HG02759 (cell line): ENCODE results near the gene MED17.

Experiments used
- ATAC-seq: cut with Tn5 transposase; IDR thresholded peaks from one replicate; pipeline ENCODE4 v1.9.1; 2021; ENCODE audit warnings: mild to moderate bottlenecking, moderate library complexity; ENCODE audit not compliant: unreplicated experiment

The MED17 gene

DNA sequence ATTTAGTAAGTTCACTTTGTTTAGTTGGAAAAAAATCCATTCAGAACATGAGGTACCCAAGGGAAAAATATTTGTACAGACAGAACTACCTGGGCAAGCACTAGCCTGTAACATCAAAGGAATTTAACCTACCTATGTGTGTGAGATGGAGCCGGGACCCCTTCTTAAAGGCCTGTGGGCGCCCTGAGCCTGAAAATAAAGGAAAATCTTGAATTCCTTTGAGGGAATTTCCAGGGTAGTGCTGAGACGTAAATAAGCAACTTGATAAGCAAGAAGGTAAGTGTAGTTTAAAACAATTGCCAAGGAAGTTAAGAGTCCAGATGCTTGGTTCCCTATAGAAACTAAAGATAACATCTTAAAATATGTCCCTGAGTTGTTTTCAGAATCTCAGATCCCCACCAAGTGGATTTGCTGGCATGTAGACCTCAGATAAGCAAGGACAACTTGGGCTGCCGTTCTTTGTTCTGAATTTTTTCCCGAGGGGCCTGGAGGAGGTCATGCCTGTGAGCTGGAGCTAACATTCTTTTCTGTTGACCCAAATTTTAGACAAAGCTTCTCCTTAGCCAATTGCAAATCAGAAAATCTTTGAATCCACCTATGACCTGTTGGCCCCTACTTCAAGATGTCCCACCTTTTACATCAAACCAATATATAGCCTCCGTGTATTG is 31.0 kb downstream of the MED17 start:
- no peak for ATAC-seq

DNA sequence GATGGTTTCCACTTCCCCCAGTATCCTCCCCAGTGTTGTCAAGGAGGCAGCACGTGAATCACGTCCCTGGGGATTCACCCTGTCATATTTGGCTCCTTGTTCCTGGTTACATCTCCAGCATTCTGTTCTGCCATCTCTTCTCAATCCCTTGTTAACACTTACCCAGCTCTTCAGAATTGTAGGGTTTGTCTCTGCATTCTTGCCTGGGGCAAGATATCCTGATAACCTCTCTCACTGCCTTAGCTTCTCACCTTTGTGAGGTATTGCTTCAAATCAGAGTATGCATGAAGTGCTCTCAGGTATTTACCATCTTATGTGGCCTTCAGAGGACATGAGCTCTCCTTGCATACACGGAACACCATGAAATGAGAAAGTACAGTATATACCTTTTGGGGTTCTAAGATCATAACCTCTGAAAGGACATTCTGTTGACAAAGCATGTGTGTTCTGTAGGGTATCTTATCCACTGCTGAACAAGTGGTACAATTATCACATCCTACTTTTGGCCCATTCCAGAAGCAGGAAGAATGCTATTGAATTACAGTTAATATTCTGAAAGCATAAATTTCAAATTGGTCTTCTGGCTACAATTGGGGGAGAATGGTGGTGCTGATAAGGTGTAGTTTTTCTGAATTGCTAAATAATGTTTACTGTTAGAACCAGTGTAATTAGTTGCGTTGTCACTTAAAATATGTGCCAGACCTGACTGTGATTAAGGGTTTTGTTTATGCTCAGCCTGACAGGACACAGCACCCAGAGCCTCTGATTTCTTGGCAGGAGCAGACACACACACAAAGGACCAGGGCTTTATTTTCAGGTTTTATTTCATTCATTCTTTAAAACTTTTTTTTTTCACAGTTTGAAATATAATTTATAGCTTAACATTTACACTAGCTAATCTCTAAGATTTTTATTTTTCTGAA is 33.6 kb downstream of the MED17 start:
- no peak for ATAC-seq

DNA sequence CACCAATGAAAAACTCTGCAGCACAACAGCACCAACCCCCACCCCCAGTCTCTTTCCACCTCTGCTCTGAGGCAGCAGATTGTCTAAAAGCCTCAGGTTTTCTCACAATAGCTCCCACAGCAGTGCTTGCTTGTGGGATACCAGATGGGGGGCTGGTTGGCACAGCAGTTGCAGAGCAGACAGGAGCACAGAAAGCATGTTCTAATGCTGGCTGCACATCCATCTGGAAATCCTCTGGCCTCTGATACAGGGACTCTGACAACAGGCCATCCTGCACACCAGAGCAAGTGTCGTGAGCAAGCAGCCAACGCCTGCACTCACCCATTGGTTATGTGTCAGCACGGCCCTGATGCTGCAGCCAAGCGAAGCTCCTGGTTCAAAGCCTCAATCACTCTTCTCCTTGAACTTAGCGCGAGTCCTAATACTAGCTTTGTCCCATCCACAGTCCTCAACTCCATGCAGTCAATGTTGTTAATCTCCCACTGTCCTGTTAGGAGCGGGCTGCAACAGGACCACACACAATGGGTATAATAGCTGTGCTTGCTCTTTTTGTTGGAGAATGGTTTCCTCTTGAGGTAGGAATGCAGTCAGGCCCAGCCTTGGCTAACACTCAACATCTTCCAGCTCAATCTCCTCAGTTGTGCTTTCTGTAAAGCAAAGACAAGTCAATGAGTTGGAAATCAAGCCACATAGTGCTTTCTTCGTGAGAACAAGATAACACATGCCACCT is 36.0 kb downstream of the MED17 start:
- no peak for ATAC-seq

DNA sequence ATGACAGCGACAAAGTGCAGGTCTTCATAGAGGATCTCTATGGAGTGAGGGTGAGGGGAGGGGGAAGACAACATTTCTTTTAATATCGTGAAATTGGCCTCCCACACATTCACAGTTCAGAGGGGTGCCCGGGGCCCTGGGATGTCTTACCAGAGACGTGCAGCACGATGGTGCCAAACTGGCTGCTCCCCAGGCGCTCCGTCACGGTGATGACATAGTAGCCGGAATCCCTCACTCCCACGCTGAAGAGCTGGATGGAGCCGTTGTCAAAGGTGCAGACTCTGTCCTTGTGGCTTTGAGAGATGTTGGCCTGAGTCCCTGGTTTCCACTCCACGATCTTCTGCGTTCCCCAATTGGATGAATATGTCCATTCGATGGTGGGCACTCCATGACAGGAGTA is 36.8 kb downstream of the MED17 start:
- ATAC-seq, result no peak

DNA sequence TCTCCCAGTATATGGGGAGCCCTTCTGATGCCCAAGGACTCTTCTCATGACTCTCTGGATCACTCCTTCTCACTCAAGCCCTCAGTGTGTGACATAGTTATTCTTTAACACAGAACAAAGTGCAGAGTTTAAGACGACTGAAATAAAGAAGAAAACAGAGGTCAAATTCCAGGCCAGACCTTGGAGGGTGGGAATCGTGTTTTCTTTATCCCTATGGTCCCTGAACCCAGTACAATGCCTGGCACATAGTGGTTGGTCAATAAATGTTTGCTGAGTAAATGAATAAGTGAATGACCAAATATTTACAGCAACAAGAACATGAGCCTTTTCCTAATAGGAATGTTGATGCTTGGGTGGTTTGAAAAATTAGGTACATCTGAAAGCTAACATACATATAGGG is 37.5 kb downstream of the MED17 start:
- ATAC-seq, result no peak

DNA sequence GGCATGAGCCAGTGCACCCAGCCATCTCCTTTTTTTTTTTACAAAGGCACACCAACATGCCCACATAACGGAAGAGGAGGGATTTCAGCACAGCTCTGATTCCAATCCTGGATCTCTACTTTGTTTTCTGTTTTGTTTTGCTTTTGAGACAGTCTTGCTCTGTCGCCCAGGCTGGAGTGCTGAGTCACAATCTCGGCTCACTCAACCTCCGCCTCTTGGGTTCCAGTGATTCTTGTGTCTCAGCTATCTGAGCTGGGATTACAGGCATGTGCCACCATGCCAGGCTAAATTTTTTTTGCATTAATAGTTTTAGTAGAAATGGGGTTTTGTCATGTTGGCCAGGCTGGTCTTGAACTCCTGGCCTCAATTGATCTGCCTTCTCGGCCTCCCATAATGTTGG is 38.3 kb downstream of the MED17 start:
- no peak for ATAC-seq

DNA sequence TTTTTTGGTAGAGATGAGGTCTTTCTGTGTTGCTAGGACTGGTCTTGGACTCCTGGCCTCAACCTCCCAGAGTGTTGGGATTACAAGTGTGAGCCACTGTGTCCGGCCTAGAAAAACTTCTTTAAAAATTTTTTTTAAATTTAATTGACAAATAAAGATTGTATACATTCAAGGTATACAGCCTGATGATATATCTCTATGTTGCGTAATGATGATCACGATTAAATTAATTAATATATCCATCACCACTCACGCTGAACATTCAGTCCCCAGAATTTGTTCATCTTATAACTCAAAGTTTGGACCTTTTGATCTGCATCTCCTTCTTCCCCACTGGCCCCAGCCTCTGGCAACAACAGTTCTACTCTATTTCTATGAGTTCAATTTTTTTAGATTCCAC is 39.1 kb downstream of the MED17 start:
- ATAC-seq, result no peak

DNA sequence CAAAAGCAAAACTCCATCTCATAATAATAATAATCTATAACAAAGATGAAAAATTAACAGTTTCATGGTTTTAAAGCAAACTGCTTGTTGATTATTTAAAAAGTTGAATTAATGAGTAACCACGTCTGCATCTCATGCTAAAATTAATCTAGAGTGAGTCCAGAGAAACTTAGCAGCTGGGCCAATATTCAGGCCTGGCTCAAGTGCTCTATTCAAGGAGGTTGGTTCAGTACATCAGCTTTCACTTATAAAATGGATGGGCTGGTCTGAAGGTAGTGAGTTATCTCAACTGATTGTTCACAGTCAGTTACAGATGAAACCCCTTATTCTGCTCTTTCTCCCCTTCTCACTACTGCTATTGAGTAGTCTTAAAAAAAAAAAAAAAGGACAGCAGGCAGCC is 43.3 kb downstream of the MED17 start:
- ATAC-seq, result no peak

DNA sequence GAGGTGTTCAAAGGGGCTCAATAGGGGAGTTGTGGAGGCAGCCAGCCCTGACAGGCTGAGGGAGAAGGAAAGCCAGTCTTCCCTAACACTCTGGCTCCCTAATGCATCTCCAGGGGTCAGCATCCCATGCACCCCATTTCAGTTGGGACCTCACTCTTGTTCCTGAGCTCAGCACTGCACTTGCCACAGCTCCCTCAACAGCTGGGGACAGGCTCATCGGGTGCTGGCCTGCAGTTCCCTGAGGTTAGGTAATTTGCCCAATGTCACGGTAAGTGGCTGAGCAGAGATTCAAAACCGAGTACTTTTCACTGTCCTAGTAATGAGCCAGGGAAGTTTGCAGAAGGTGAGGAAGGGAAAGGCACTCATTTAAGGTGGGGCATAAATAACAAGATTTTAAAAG is 45.5 kb downstream of the MED17 start:
- ATAC-seq, result no peak

DNA sequence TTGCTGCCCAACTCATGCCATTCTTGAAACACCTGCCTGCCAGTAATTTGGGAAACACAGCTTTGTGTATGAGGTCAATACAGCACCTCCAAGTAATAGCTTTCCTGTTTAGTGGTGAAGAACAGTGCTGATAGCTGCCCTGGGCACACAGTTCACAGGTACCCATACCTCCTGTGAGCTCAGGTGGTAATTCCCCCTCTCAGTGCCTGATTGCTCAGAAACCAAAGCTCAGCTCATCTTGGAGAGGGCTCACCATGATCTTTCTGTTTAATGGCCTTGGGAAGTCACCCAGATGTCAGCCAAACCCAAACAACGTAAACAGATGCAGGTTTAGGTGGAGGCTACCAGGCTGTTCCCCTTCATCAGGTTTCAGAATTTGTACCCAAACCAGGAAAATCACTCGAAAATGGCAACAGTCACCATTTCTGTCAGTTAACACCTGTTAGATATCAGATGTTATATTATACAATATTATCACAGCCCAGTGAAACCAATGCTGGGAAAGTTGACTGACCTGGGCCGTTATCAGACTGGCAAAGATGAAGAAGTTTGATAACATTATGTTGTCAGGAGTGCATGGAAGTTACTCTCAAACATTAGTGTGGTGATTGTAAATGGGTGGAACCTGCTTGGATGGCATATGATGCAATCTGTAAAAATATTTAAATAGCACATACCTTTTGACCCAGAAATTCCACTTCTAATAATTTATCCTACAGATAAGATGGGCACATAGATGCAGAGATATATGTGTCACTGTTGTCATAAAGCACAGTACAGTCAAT is 47.5 kb downstream of the MED17 start:
- no peak for ATAC-seq

DNA sequence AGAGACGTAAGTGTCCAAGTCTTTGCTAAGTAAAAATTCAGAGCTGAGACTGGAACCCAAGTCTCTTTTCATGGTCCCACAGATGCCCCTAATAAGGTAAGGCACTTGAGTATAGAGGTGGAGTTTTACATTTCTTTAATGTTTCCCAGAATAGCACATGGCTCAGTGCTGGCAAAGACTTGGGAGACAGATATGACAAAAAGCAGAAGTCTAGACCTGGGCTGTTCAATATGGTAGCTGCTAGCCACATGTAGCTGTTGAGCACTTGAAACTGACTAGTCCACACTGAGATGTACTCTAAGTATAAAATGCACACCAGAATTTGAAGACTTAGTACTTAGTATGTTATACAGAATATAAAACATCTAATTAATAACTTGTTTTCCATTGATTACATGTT is 48.7 kb downstream of the MED17 start:
- no peak for ATAC-seq

DNA sequence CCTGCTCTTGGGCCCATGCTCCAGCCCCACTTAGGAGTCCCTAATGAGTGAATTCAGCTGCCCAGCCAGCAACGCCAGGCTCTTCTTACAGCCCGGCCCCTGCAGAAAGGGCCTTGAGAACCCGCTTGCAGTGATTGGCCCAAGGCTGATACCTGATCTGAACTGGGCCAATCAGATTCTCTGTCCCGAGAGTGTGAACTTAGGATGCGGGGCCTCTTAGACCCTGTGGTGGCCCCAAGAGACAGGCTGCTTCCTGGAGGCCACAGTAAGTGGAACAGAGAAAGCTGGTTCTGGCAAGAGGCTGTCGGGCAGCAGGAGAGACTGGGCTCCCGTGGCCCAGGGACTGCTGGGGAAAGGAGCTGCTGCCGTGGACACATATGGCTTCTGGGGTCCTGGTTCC is 54.9 kb downstream of the MED17 start:
- ATAC-seq, result no peak

DNA sequence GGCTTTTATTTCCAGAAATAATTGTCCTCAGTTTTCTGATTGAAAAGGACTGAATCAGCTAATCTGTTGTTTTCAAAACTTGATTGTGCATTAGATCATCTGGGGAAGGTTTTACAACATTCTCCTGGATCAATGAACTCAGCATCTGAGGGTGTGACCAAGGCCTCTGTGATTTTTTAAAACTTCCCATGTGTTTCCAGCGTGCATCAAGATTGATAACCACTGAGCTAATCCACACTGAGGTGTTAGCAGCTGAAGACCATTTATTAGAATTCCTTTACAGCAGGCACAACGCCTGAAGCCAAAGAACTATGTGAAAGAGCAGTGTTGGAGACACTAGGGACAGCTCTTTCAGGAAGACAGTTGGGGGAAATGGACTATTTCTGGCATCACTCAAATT is 56.1 kb downstream of the MED17 start:
- ATAC-seq, result no peak

DNA sequence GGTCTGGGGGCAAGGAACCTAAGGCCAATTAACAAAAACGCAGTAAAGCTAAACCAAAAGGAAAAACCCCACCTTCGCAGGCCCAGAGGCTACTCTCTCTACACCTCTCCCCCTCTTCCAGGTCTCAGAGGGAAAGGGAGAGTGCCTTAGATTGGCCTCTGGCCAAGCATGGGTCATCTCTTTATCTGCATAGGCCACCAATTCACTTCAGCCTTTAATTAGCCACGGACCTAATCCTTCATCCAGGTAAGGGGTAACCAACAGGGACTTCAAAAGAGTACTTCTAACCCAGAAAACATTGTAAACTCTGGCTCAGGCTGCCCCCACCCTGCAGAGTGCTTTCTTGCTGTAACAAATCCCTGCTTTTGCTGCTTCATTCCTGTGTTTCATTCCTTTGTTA is 56.9 kb downstream of the MED17 start:
- no peak for ATAC-seq

DNA sequence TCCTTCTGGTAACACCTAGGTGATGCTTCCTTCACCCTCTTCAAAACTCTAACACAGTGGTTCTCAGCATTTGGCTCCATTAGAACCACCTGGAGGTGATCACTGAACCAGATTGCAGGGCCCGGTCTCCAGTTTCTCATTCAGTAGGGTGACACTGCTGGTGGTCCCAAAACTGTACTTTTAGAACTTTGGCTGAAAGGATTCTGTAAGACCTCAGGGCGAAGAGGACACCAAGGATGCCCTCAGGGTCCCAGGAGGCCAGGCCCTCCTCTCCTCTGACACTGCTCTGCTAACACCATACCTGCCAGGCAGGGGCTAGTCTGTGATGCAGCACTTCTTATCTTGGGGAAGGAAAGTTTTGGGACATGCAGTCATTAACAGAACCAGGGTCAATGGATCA is 57.4 kb downstream of the MED17 start:
- no peak for ATAC-seq

DNA sequence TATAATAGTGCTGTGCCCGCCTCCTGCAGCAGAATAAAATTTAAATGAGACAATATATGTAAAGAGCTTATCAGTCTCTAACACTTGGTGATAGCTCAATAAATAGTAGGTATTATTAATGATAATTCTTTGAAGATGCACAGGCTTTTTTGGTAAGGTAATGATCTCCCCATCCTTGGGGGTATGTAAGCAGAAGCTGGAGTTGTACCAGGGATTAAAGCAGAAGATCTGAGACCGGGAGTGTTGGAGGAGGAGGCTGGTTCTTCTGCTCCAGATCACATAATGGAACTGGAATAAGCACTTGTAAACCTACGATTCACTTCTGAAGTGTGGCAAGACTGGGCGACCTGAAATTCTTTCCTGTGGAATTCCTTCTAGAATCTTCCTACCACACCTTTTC is 58.0 kb downstream of the MED17 start:
- ATAC-seq, result no peak

DNA sequence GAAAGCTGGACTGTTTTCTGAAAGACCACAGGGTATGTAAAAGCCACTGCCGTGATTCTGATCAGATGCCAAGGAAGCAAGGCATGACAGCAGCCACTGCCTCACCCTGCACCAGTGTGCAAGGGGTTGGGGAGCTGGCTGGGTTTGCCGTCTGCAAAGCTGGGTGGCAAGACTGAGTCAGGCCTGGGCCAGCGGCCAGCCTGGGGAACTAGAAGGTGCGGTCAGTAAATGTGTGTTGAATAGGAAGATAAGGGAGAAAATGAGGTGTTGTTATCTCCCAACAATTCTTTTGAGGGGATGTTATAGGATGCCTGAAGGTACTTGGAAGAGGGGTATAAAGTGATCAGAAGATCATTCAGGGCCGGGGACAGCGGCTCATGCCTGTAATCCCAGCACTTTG is 58.4 kb downstream of the MED17 start:
- ATAC-seq, result no peak

DNA sequence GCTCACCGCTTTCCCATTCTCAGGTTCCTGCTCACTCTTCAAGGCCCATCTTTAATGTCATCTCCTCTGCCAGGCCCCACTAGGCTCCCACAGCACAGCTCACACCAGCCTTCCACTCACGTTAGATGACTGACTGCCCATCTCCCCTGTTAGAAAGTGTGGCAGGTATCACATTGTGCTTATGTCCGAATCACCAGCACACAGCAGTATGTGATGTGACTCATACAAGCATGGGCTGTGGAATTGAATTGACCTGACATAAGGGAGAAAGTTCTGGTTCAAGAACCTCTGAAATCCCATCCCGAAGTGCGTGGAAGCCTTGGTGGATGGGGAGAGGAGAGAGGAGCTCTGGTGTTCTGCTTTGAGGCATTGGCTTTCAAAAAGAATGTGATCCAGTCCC is 59.8 kb downstream of the MED17 start:
- ATAC-seq, result no peak

DNA sequence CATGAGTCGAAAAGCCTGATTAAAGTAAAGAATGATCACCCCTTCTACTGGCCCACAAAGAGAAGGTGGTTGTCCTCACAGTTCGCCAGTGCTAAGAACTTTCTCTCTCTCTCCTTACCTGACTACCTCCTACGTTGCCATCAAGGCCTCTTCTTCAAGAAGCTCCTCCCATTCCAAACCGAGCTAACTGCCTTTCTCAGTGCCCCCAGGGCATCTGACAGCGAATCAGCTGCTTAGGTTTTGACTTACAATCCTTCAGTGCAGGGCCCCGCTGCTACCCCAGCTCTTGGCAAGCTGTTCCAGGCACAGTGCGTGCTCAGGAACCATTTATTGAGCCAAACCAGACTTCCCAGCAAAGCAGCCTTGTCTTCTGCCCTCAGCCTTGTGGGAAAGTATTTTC is 60.5 kb downstream of the MED17 start:
- no peak for ATAC-seq

DNA sequence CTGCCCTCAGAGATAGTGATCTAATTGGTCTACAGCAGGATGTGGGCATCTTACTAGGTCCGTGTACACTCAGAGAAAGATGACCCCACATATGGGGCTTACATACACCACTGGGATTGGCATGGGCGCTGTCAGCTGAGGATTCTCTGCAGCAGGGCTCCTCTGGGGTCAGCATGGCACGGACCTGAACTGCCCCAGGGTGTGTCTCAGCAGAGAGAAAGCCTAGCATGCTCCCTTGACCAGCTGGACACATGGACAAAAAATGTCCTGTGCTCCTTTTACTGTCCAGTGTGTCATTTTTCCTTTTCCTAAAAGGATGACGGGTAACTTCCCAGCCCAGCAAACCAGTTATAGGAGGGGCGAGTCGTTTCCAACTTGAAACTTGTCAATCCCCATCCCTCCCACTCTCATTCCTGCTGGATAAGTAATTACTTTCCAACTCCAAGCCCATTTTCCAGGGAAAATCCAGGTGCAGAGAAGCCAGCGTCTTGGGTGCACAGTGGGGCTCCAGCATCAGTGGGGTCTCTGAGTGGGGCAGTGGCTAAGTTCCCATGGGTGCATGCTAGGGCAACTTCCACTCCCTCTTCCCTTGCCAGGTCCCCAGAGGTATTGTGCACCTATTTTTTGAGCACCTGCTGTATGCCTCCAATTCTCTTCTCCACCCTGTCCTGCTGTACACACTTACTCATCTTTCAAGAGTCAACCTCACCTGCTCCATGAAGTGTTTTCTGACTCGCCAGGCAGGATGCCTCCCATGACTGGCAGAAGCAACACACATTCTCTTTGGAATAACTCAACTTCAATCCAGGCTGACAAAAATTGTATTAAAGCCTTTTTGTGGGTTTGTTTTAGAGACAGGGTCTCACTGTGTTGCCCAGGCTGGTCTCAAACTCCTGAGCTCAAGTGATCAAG is 61.4 kb downstream of the MED17 start:
- ATAC-seq, result no peak
